Esophagus (tissue), 2 donors: ENCODE measurements around the gene PTP4A2. TPM values are rescaled to one million over a fixed set of nuclear protein-coding genes. Genes with fewer than 3 reads are reported as not detected.
"Not testable (repeated sequence)": the region's sequence is repeated elsewhere in the genome, so short reads cannot be mapped to it uniquely, and the experiment has no call there.

Source experiments
- H3K27ac ChIP-seq, 2 donors: one replicate each; pipeline ENCODE4 v1.5.1; 2013; ENCODE audit warnings: low read depth in 2 of 2, mild to moderate bottlenecking in 2 of 2, inconsistent platforms in 1 of 2, low read length in 1 of 2, moderate library complexity in 1 of 2
- H3K27me3 ChIP-seq, 2 donors: one replicate each; pipeline ENCODE4 v1.6.1; 2013; ENCODE audit warnings: low read length in 2 of 2, control low read depth in 1 of 2, mild to moderate bottlenecking in 1 of 2; ENCODE audit not compliant: insufficient read depth in 2 of 2, control insufficient read depth in 1 of 2
- H3K36me3 ChIP-seq, 2 donors: one replicate each; pipeline ENCODE4 v1.6.1; 2013; ENCODE audit warnings: low read length in 1 of 2; ENCODE audit not compliant: control insufficient read depth in 2 of 2, insufficient read depth in 2 of 2
- H3K4me1 ChIP-seq, 2 donors: one replicate each; pipeline ENCODE4 v1.6.1; 2013; ENCODE audit warnings: low read length in 1 of 2; ENCODE audit not compliant: control insufficient read depth in 2 of 2, insufficient read depth in 2 of 2
- H3K4me3 ChIP-seq, 2 donors: one replicate each; pipeline ENCODE4 v1.5.1; 2013; ENCODE audit warnings: low read length in 2 of 2, mild to moderate bottlenecking in 2 of 2, low read depth in 1 of 2, moderate library complexity in 1 of 2
- H3K9me3 ChIP-seq, 2 donors: one replicate each; pipeline ENCODE4 v1.6.1; 2013; ENCODE audit warnings: mild to moderate bottlenecking in 2 of 2, low read depth in 1 of 2, low read length in 1 of 2, moderate library complexity in 1 of 2; ENCODE audit not compliant: control insufficient read depth in 2 of 2, insufficient read depth in 1 of 2
- WGBS, 2 donors: extraction: QIAGEN DNeasy Blood & Tissue Kit; methylation state at CpG; one replicate each; pipeline ENCODE4 v1.1.7; 2013; 5-methylcytosine and 5-hydroxymethylcytosine counted together
- polyA plus RNA-seq, 2 donors: library from polyadenylated mRNA; stranded (reverse); fragments of 200-250 nt; gene quantifications; one replicate each; pipeline ENCODE4 v1.2.3, GENCODE V29; 2013
- donor health status: healthy with polysubstance abuse.
- donor health status: Bipolar disorder and iron deficiency.

PTP4A2 gene
- polyA plus RNA-seq, 2 donors: 40.6 to 45.5 TPM

DNA sequence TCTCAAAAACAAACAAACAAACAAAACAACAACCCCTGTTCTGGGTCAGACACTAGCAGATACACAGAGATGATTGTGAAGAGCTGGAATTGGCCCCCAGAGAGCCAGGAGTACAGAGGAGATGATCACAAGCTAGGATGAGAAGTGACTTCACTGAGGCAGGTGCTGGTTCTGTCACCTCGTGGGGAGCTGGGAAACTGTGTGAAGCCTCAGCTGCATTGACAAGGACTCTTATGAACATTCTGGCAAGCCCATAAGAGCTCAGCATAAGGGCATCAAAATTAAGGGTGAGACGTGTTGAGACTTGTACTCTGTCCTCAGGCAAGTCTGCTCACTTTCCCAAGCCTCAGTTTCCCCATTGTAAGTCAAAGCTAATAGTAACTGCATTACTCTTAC lies 14.7 kb upstream of the PTP4A2 start:
- H3K4me3 ChIP-seq: no peak overlapping the region
- peaks cover 0 to 14% of the 10 kb centered on the region in 2 donors for H3K4me1 ChIP-seq
- no peaks in the 10 kb centered on the region for H3K36me3 ChIP-seq
- H3K27me3 ChIP-seq: no peaks in the 10 kb centered on the region
- H3K9me3 ChIP-seq: no peaks in the 10 kb centered on the region
- 61 to 68% methylated on average over 2 of the region's 2 CpGs for WGBS, 2 donors
- no peak overlapping the region for H3K27ac ChIP-seq

DNA sequence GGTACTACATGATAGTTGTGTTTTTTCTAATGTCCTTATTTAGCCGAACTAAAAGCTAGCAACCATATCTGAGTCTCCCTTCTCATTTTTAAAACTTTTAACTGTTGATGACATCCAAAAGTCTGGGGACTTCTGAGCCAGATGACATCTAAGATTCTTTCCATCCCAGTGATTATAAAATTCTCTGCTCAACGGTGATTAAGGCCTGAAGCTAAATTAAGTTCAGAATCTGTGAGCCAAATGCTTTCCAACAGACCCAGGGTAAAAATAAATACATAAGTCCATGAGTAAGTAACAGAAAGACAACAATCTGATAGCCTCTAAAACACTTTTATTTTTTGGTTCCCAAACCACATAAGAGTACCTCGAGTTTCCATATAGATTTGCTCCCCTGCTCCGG lies 13.1 kb upstream of the PTP4A2 start:
- 67 to 72% methylated on average over 4 of the region's 4 CpGs for WGBS, 2 donors
- no peaks in the 10 kb centered on the region for H3K36me3 ChIP-seq
- no peaks in the 10 kb centered on the region for H3K27me3 ChIP-seq
- peaks cover 0 to 12% of the 10 kb centered on the region in 2 donors for H3K4me1 ChIP-seq
- no peak overlapping the region for H3K4me3 ChIP-seq
- no peak overlapping the region for H3K27ac ChIP-seq
- H3K9me3 ChIP-seq: no peaks in the 10 kb centered on the region

DNA sequence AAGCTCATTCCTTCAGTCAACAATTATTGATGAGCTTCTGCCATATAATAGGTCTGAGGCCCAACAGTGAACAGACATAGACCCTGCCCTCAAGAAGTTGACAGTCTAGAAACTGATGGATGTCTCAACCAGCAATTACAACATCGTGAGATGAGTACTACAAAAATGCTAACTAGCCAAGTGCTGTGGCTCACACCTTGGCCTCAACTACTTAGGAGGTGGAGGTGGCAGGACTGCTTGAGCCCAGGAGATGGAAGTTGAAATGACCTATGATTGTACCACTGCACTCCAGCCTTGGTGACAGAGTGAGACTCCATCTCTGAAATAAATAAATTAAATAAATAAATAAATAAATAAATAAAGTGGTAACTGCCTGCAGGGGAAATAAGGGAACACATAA lies 11.7 kb upstream of the PTP4A2 start:
- Histone ChIP-seq H3K4me3 (no peak overlapping the region), H3K4me1 (peaks cover 0 to 5% of the 10 kb centered on the region in 2 donors), H3K9me3 (no peaks in the 10 kb centered on the region), H3K27me3 (no peaks in the 10 kb centered on the region), H3K36me3 (no peaks in the 10 kb centered on the region), H3K27ac (no peak overlapping the region)
- WGBS, 2 donors: 81 to 83% methylated on average over 1 of the region's 1 CpG

DNA sequence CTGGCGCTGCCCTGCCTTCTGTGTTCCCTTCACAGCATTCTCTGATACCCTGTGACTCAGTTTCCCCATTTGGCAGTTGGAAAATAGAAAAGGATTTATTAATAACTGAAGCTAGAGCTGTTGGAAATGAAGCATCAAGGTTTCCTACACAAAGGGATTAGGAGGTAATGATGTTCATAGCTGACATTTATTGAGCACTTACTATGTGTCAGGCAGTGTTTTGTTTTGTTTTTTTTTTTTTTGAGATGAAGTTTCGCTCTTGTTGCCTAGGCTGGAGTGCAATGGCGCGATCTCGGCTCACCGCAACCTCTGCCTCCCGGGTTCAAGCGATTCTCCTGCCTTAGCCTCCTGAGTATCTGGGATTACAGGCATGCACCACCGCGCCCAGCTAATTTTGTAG lies 7.5 kb upstream of the PTP4A2 start:
- WGBS, 2 donors: 97 to 100% methylated on average over 10 of the region's 10 CpGs
- not testable (repeated sequence) for H3K27me3 ChIP-seq, H3K27ac ChIP-seq, H3K9me3 ChIP-seq, H3K4me1 ChIP-seq, H3K36me3 ChIP-seq, H3K4me3 ChIP-seq

DNA sequence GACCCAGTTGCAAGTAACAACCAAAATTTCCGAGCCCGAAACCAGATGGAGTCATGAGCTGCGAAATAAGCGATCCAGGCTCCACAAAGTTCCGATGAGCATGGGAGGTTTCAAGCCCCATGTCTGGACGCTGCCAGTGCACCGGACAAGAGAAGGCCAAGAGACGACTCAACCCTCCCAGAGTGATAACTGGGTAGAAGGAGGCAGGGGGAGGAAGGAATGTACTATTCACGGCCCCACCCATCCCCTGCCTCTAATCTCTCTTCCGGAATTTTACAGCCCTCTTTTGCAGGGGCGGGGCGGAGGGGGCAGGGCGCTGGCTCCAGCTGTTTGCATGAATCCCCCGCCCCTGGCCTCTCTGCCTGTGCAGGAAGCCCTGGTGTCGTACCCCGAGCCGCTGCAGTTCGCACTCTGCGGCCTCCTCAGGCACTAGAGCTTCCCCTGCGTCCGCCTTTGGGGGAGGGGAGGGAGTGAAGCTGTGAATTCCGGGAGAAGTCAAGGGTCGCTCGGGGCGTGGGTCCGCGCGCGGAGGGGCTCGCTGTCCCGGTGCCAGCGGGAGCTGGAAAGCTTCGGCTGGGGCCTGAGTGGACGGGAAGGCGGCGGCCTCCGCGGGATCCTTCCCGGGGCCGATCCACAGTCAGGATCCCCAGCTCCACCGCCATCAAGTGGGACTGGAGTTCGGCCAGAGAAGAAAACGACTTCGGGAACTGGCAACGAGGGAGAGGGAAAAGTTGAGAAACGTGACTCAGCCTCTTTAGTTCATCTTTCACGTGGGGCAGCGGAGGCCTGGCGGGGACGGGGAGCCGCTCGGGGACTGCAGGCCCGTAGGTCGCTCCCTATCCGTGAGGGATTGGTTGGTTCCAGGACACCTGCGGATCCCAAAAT lies 6.3 kb upstream of the PTP4A2 start:
- Histone ChIP-seq H3K4me3 (peak overlapping the region; percentile 33 to 42), H3K9me3 (no peaks in the 10 kb centered on the region), H3K36me3 (no peaks in the 10 kb centered on the region), H3K27ac (peak overlapping the region; percentile 95 to 96), H3K4me1 (peaks cover 0 to 6% of the 10 kb centered on the region in 2 donors), H3K27me3 (no peaks in the 10 kb centered on the region)
- 11 to 21% methylated on average over 54 to 56 of the region's 56 CpGs for WGBS, 2 donors

DNA sequence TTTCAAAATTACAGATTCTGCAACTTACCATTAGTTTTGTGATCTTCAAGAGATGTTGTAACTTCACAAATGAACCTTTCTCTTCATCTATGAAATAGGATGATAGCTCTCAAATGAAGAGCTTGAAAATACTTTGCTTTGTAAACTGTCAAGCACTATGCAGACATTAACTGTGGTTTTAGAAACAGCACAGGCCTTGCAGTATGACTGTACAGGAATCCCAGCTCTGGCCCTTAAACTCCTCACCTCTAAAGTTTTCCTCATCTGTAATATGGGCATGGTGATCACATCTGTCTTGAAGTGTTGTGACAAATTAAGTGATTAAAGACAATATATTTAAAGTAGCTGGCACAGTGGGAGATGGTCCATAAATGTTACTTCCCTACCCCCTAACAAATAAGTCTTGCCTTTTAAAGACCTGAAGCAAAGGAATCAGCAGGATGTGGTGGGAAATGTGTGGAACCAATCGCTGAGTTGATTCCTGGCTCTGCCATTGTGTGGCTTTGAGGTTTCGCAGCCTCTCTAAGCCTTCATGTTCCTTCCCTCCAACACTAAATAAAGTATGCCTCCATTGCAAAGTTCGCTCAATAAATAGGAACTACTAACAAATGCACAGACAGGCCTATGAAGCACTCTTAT lies 5.5 kb upstream of the PTP4A2 start:
- Histone ChIP-seq H3K27me3 (no peaks in the 10 kb centered on the region), H3K36me3 (no peaks in the 10 kb centered on the region), H3K27ac (peak overlapping the region; percentile 95 to 96), H3K4me1 (peaks cover 0 to 6% of the 10 kb centered on the region in 2 donors), H3K9me3 (no peaks in the 10 kb centered on the region), H3K4me3 (no peak overlapping the region)
- WGBS, 2 donors: 74 to 78% methylated on average over 3 of the region's 3 CpGs

DNA sequence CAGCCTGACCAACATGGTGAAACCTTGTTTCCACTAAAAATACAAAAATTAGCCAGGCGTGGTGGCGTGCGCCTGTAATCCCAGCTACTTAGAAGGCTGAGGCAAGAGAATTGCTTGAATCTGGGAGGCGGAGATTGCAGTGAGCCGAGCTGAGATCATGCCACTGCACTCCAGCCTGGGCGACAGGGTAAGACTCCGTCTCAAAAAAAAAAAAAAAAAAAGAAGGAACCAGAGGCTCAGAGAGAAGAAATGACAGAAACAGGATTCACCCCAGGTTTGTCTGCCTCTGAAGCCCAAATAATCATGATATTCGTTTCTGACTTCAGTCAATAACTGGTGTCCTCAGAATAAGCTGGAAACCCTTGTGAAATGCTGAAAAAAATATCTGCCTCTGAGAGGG lies 3.9 kb upstream of the PTP4A2 start:
- H3K27ac ChIP-seq: peak overlapping the region in 1 of 2 donors; percentile 8
- H3K4me3 ChIP-seq, H3K9me3 ChIP-seq, H3K27me3 ChIP-seq, H3K36me3 ChIP-seq, H3K4me1 ChIP-seq: not testable (repeated sequence)
- 81 to 82% methylated on average over 8 of the region's 8 CpGs for WGBS, 2 donors

DNA sequence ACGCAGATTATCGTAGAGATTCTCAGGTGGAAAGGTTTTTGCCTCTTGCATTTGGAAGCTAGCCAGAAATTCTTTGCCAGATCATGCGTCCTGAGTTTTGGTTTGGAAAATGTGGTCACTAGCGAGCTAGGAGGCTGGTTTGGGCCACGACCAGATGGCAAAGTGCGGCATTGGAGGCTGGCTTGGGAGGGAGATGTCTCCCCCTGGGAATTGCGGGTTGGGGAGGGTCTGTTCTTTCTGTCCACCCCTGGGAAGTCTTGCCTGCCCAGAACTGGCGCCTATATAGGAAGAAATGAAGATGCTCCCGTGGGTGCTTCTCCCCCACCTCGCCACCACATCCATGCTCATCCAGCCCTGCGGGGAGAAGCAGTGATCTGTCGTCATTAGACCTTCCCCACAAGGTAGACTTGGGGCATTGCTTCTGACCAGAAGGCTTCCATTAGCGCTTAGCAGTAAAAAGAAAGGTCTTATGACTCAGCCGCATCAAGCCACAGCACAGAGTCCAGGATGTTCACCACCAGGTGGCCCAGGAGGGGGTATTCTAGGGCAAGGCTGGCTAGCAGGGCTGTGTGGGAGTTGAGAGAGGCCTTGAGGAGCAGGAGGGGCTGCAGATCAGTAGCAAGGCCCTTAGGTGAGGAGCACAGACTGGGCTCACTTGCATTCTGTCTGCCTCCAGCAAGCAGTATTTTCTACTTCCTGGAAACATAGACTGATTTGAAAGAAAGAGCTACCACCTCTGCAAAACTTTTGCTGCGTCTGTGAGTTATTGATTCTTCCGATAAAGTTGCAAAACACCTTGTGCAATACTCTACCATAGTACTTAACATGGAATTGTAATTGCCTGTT lies 1.5 kb upstream of the PTP4A2 start:
- WGBS, 2 donors: 71 to 73% methylated on average over 16 of the region's 16 CpGs

DNA sequence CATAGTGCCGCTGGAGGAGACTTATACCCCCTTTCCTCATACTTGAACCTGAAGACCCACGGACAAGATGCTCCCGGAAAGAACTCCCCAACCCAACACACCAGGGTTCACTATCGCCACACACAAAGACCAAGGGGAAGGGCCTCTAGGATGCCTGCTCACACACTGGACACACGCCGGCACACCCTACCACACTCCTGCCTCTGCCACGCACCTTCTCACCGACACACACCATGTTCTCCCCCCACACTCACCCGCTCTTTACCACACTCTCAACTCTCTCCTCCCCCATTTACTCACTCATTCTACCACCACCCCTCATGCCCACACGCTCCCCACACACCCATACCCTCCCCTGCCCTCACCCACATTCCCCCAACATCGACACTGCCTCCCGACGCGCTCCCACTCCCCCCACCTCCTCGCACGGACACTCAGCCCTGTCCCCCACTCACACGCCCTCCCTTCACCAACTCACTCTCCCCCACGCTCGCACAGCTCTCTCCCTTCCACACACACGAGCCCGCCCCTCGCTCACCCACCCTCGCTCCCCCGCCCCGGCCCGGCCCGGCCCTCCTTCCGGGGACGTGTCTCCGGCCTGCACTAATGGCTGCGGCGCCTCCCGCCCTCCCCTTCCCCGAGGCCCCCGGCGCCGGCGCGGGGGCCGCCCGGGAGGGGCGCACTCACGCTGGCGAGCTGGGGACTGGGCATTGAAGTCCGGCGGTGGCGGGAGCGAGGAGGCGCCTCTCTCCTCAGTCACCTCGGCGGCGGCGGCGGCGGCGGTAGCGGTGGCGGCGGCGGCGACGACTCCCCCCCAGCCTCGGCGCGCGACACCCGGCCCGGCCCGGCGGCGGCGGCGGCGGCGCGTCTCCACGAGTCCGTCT lies 626 bp downstream of the PTP4A2 start:
- H3K27me3 ChIP-seq: no peaks in the 10 kb centered on the region
- peaks cover 0 to 2% of the 10 kb centered on the region in 2 donors for H3K4me1 ChIP-seq
- no peaks in the 10 kb centered on the region for H3K9me3 ChIP-seq
- peak overlapping the region; percentile 81 to 93 for H3K4me3 ChIP-seq
- WGBS, 2 donors: 1% methylated on average over 31 to 78 of the region's 78 CpGs
- no peaks in the 10 kb centered on the region for H3K36me3 ChIP-seq
- peak overlapping the region; percentile 96 to 99 for H3K27ac ChIP-seq

More for the DNA sequence above, 1.5 kb upstream of the PTP4A2 start:
- Histone ChIP-seq H3K9me3 (no peaks in the 10 kb centered on the region), H3K27me3 (no peaks in the 10 kb centered on the region), H3K4me3 (no peak overlapping the region), H3K36me3 (no peaks in the 10 kb centered on the region), H3K4me1 (peaks cover 0 to 6% of the 10 kb centered on the region in 2 donors), H3K27ac (peak overlapping the region; percentile 25 to 73)
